Calu3 (cell line): ENCODE data around the gene NUTM2E. TPM values are rescaled to one million over a fixed set of nuclear protein-coding genes. Genes with fewer than 3 reads are reported as not detected.
A peak's percentile ranks its signal among the peaks of the same experiment; 100 is the strongest.
"Not testable (repeated sequence)": the region's sequence is repeated elsewhere in the genome, so short reads cannot be mapped to it uniquely, and the experiment has no call there.

ENCODE experiments used
- Bru-seq: library from RNA; stranded (reverse); fragments of 400-500 nt; gene quantifications from one replicate; lab custom pipeline; 2021; lab: Mats Ljungman, UMichigan
- BruChase-seq, 2 experiments: library from RNA; stranded (reverse); fragments of 400-500 nt; gene quantifications; one replicate each; lab custom pipeline; 2021; lab: Mats Ljungman, UMichigan
- BruUV-seq: library from RNA; stranded (reverse); fragments of 400-500 nt; replicated peaks from 2 replicates; lab custom pipeline; 2021; lab: Mats Ljungman, UMichigan
- CTCF ChIA-PET: fragments of 300-600 bp; sonication (Branson Sonifier 250); formaldehyde crosslinking; loops from one replicate; lab custom pipeline; 2022; ENCODE audit warnings: antibody characterized with exemption; lab: Charles Lee
- DNase-seq: peaks from one replicate; pipeline ENCODE4 v3.0.0; 2022
- H3K27ac Mint-ChIP-seq: one replicate; pipeline ENCODE4 v1.8.0; 2022; ENCODE audit warnings: mixed read lengths; ENCODE audit not compliant: unreplicated experiment
- H3K27me3 Mint-ChIP-seq: one replicate; pipeline ENCODE4 v1.8.0; 2022; ENCODE audit warnings: mixed read lengths; ENCODE audit not compliant: unreplicated experiment
- H3K36me3 Mint-ChIP-seq: one replicate; pipeline ENCODE4 v1.8.0; 2022; ENCODE audit warnings: mild to moderate bottlenecking, moderate library complexity, mixed read lengths; ENCODE audit not compliant: insufficient read depth, unreplicated experiment
- H3K4me1 Mint-ChIP-seq: one replicate; pipeline ENCODE4 v1.8.0; 2022; ENCODE audit warnings: mild to moderate bottlenecking, low read depth, mixed read lengths; ENCODE audit not compliant: unreplicated experiment
- H3K4me3 Mint-ChIP-seq: one replicate; pipeline ENCODE4 v1.8.0; 2022; ENCODE audit warnings: mild to moderate bottlenecking, low read depth, moderate library complexity, mixed read lengths; ENCODE audit not compliant: unreplicated experiment
- H3K9me3 Mint-ChIP-seq: one replicate; pipeline ENCODE4 v1.8.0; 2022; ENCODE audit warnings: low read depth, mixed read lengths; ENCODE audit not compliant: unreplicated experiment
- intact Hi-C: fragments of 100-400 bp; cut with micrococcal nuclease; formaldehyde crosslinking; loops from one replicate; pipeline ENCODE4 v1.10.0; 2022; ENCODE audit not compliant: unreplicated experiment
- long read RNA-seq: library from polyadenylated mRNA; stranded (forward); transcript quantifications from one replicate; pipeline ENCODE4 v2.0.0, GENCODE V29; 2022
- total RNA-seq: library from RNA; stranded (reverse); gene quantifications from 2 replicates; pipeline ENCODE4 v1.2.3, GENCODE V29; 2022
- TF ChIP-seq, protein P1 (sequence below): fragments of 200-600 bp; IDR thresholded peaks from one replicate; pipeline ENCODE4 v1.8.0; 2022; ENCODE audit warnings: antibody characterized with exemption; ENCODE audit not compliant: unreplicated experiment

The NUTM2E gene, protein sequence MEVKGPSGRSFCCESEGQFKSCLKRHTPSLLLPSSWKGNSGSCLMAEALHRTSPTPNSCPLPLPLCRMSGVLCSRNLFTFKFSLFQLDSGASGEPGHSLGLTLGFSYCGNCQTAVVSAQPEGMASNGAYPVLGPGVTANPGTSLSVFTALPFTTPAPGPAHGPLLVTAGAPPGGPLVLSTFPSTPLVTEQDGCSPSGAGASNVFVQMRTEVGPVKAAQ (N-terminal part only)
- total RNA-seq (not detected in 2 replicates), Bru-seq, nascent RNA (not detected), BruChase-seq, experiment 1, labeled RNA remaining after a 6-hour chase (percentile 9 among the genes with signal in this experiment), BruChase-seq, experiment 2, labeled RNA remaining after a 2-hour chase (not detected)
- long read RNA-seq, result 0 reads

GRCh38 chr10:79826496-79827215 is at the start of gene NUTM2E:
TSS of gene NUTM2E (plus strand) at chr10:79826739. CDS start at chr10:79841741, 15,002 bp downstream.
- BruUV-seq, H3K27me3 Mint-ChIP-seq, CTCF ChIA-PET, H3K9me3 Mint-ChIP-seq, intact Hi-C loops, H3K4me1 Mint-ChIP-seq: not testable (repeated sequence)
- Mint-ChIP-seq H3K27ac (peak within 1 kb of the TSS; percentile 76), H3K36me3 (peaks cover 33% of the 10 kb centered on the region), H3K4me3 (peak within 1 kb of the TSS; percentile 81)
- peak; percentile 85 for DNase-seq

DNA sequence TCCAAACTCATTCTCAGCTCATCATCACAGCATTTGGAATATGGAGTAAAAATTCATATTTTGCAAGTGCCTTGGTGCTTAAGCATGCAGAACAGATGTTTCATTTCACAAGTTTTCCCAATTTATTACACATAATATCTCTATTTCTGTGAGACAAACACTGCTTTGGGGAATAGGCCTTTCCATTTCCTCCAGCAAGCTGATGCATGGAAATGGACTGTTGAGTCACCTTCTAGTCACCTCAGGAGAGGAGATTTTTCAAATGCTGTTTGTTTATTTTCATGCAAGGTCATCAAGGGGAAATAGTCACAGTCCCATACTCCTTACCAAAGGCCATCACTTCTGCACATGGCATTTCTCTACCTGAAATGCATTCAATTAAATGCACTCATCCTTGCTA is 48.5 kb upstream of the NUTM2E start:
- intact Hi-C loops, H3K27me3 Mint-ChIP-seq, CTCF ChIA-PET, H3K4me3 Mint-ChIP-seq, H3K9me3 Mint-ChIP-seq, H3K36me3 Mint-ChIP-seq, H3K27ac Mint-ChIP-seq, H3K4me1 Mint-ChIP-seq, BruUV-seq, DNase-seq: not testable (repeated sequence)

DNA sequence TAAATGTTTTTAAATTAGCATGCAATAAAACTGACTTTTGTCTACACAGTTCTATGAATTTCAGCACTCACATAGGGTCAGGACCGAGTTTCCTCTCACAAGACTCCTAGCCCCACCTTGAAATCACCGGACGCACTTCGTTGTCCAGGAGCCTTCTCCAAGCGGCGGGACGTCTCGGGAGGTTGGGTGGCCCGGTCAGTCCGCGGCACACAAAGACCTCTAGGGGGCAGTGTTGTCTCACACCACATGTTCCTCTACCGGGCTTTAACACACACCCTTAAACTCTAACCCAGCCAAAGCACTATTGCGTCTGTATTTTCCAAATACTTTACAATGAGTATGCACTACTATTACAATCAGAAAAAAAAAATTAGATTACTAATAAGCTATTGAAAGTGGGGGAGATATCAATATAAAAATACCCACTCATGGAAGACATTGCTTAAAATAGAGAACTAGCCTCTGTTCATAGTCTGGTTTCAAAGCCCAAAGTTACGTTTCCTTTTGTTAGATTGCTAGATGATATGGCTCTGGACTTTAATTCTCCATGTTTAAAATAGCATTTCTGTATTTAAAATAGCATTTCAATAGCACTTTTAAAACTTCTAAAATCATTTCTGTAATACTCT is 47.1 kb upstream of the NUTM2E start:
- H3K4me1 Mint-ChIP-seq, H3K27ac Mint-ChIP-seq, CTCF ChIA-PET, H3K4me3 Mint-ChIP-seq, H3K36me3 Mint-ChIP-seq, intact Hi-C loops, H3K27me3 Mint-ChIP-seq, BruUV-seq, H3K9me3 Mint-ChIP-seq: not testable (repeated sequence)
- DNase-seq, result peak; percentile 84
- TF ChIP-seq, protein P1, sequence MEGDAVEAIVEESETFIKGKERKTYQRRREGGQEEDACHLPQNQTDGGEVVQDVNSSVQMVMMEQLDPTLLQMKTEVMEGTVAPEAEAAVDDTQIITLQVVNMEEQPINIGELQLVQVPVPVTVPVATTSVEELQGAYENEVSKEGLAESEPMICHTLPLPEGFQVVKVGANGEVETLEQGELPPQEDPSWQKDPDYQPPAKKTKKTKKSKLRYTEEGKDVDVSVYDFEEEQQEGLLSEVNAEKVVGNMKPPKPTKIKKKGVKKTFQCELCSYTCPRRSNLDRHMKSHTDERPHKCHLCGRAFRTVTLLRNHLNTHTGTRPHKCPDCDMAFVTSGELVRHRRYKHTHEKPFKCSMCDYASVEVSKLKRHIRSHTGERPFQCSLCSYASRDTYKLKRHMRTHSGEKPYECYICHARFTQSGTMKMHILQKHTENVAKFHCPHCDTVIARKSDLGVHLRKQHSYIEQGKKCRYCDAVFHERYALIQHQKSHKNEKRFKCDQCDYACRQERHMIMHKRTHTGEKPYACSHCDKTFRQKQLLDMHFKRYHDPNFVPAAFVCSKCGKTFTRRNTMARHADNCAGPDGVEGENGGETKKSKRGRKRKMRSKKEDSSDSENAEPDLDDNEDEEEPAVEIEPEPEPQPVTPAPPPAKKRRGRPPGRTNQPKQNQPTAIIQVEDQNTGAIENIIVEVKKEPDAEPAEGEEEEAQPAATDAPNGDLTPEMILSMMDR, result peak; percentile 59

DNA sequence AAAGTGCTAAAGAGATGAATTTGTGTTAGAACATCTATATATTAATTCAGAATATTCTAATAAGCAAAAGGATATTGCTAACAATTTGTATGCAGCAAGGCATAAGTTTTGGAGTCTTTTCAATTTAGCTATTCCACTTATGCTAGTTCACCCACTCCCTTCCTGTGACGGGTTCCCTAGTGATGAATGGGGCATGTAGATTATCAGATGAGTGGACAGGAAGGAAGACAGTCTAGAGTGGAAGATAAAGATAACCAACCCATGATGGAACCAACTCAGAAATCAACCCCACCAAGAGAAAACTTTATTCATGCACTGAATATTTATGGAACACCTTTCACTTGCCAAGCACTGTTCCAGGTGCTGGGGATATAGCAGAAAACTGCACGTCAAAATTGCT is 46.5 kb upstream of the NUTM2E start:
- H3K9me3 Mint-ChIP-seq, H3K4me1 Mint-ChIP-seq, CTCF ChIA-PET, H3K4me3 Mint-ChIP-seq, H3K27ac Mint-ChIP-seq, DNase-seq, intact Hi-C loops, BruUV-seq, H3K36me3 Mint-ChIP-seq, H3K27me3 Mint-ChIP-seq: not testable (repeated sequence)

DNA sequence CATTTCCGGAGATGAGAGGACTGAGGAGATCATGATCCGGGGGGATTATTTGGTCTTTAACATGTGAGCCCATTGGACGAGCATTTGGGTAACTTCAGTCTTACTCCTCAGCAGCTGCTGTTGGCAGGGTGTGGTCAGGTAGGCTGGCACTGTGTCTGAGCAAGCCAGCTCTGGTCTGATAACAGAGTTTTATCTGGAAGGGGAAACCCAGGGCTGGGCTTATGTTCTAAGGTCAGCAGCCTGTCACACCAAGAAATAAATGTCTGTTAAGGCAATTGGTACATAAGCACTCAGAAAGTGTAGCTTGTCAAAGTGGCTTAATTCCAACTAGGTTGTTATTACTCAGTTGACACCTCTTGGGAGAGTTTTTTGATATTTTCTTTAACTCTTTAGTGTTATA is 45.0 kb upstream of the NUTM2E start:
- CTCF ChIA-PET, BruUV-seq, H3K36me3 Mint-ChIP-seq, H3K27ac Mint-ChIP-seq, H3K27me3 Mint-ChIP-seq, H3K4me3 Mint-ChIP-seq, DNase-seq, H3K9me3 Mint-ChIP-seq, intact Hi-C loops, H3K4me1 Mint-ChIP-seq: not testable (repeated sequence)

DNA sequence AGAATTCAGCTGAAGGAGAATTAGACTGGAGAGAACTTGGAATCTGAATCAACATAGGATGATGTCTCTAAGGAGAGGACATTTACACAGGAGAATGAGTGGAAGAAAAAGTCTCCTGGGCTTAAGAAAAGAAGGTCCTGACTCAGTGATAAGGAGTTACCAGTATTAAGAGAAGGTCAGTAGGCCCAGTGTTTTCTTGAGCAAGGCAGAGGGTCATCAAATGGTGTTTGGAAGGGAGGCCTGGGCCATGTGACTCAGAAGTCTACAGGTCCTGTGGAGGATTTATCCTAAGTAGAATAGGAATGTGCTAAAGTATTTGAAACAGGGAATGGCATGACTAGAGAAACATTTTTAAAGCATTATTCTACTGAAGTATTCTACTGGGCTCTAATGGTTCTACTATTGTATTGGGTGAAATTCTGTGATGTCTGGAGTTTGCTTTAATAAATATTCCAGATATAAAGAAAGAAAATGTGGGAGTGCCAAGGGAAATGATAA is 39.0 kb upstream of the NUTM2E start:
- H3K4me1 Mint-ChIP-seq, H3K27me3 Mint-ChIP-seq, H3K36me3 Mint-ChIP-seq, H3K4me3 Mint-ChIP-seq, DNase-seq, H3K9me3 Mint-ChIP-seq, H3K27ac Mint-ChIP-seq, intact Hi-C loops, BruUV-seq: not testable (repeated sequence)
- CTCF ChIA-PET, result interaction anchor here (0.7 kb wide), 1 partner anchor 424 kb away, joined by 3 read pairs; no protein-coding TSS in a partner anchor

DNA sequence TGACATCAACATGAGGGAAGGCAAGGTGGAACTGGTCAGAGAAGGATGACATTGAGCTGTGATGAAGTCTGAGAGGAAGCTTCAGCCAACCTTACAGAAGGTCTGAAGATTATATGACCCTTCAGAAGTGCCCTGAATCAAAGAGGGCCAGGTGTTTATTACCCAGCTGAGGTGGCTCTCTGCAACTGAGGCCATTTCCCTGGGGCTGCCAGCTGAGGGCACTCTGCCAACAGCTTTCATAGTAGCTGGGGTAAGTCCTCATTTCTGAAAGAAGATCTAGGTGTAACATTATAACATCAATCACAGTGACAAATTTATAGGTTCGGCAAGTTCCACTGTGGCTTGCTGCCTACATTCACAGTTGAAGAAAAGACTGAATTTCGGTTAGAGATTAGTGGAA is 37.2 kb upstream of the NUTM2E start:
- H3K9me3 Mint-ChIP-seq, BruUV-seq, intact Hi-C loops, H3K27ac Mint-ChIP-seq, H3K36me3 Mint-ChIP-seq, CTCF ChIA-PET, H3K4me1 Mint-ChIP-seq, H3K27me3 Mint-ChIP-seq, H3K4me3 Mint-ChIP-seq, DNase-seq: not testable (repeated sequence)

GRCh38 chr10:79791906-79792517 is 34.5 kb upstream of the NUTM2E start:
- intact Hi-C loops, BruUV-seq, H3K9me3 Mint-ChIP-seq, H3K27ac Mint-ChIP-seq, H3K27me3 Mint-ChIP-seq, CTCF ChIA-PET, H3K4me3 Mint-ChIP-seq, DNase-seq, H3K36me3 Mint-ChIP-seq, H3K4me1 Mint-ChIP-seq: not testable (repeated sequence)
